Large intestine (tissue), 12 donors: ENCODE measurements around the gene LRRC25. TPM values are rescaled to one million over a fixed set of nuclear protein-coding genes. Genes with fewer than 3 reads are reported as not detected.

ENCODE experiments used
- DNase-seq, 2 donors: peaks; one replicate each; pipeline versions ENCODE4 v3.0.0 to v3.0.0-alpha.2; 2013
- H3K27ac ChIP-seq: one replicate; pipeline ENCODE4 v1.5.1; 2013; ENCODE audit warnings: low read length
- H3K27me3 ChIP-seq: 2 replicates; pipeline ENCODE4 v1.6.1; 2013; ENCODE audit warnings: low read length; ENCODE audit not compliant: control insufficient read depth, insufficient read depth
- H3K36me3 ChIP-seq: 2 replicates; pipeline ENCODE4 v1.6.1; 2013; ENCODE audit warnings: low read length; ENCODE audit not compliant: control insufficient read depth, insufficient read depth
- H3K4me1 ChIP-seq: one replicate; pipeline ENCODE4 v1.6.1; 2013; ENCODE audit warnings: low read length; ENCODE audit not compliant: control insufficient read depth, insufficient read depth
- H3K4me3 ChIP-seq: one replicate; pipeline ENCODE4 v1.5.1; 2013; ENCODE audit warnings: low read length
- H3K9me3 ChIP-seq: one replicate; pipeline ENCODE4 v1.6.1; 2013; ENCODE audit warnings: mild to moderate bottlenecking, low read depth, low read length, moderate library complexity; ENCODE audit not compliant: control insufficient read depth
- WGBS: methylation state at CpG from one replicate; pipeline ENCODE4 v1.1.5; 2013; ENCODE audit warnings: low lambda C conversion rate; ENCODE audit not compliant: insufficient coverage; 5-methylcytosine and 5-hydroxymethylcytosine counted together
- long read RNA-seq, 11 donors: transcript quantifications; one replicate each; lab custom pipeline, GENCODE V29; 2026
- polyA plus RNA-seq: library from polyadenylated mRNA; unstranded; fragments of 120-200 nt; gene quantifications from one replicate; pipeline ENCODE4 v1.2.1, GENCODE V29; 2013

The LRRC25 gene
- 3.1 TPM for polyA plus RNA-seq
- long read RNA-seq, donor 1, partial matches to known transcripts = 0 of 2 reads
- long read RNA-seq, donor 1, other reads (novel, unspliced or antisense) = 0 of 2 reads
- long read RNA-seq, donor 2, partial matches to known transcripts = 0 of 5 reads
- long read RNA-seq, donor 2, other reads (novel, unspliced or antisense) = 0 of 5 reads
- long read RNA-seq, donor 3 = 0 reads
- long read RNA-seq, donor 4, partial matches to known transcripts = 0 of 1 reads
- long read RNA-seq, donor 4, other reads (novel, unspliced or antisense) = 0 of 1 reads
- long read RNA-seq, donor 5, partial matches to known transcripts = 0 of 3 reads
- long read RNA-seq, donor 5, other reads (novel, unspliced or antisense) = 0 of 3 reads
- long read RNA-seq, donor 6, partial matches to known transcripts = 0 of 3 reads
- long read RNA-seq, donor 6, other reads (novel, unspliced or antisense) = 0 of 3 reads
- long read RNA-seq, donor 7, partial matches to known transcripts = 0 of 1 reads
- long read RNA-seq, donor 7, other reads (novel, unspliced or antisense) = 0 of 1 reads
- long read RNA-seq, donor 8, partial matches to known transcripts = 0 of 1 reads
- long read RNA-seq, donor 8, other reads (novel, unspliced or antisense) = 0 of 1 reads
- long read RNA-seq, donor 9 = 0 reads
- long read RNA-seq, donor 10, partial matches to known transcripts = 0 of 2 reads
- long read RNA-seq, donor 10, other reads (novel, unspliced or antisense) = 0 of 2 reads
- long read RNA-seq, donor 11 = 0 reads

- peak within 1 kb of the TSS; percentile 45 for H3K4me3 ChIP-seq
- DNase-seq = peak in 1 of 2 donors; percentile 79
- no peaks in the 10 kb centered on the region for H3K27me3 ChIP-seq
- WGBS = no CpG with 5 or more reads among the region's 33 CpGs
- no peaks in the 10 kb centered on the region for H3K9me3 ChIP-seq
- no peak within 1 kb of the TSS for H3K27ac ChIP-seq
- peaks cover 20% of the 10 kb centered on the region for H3K4me1 ChIP-seq
- H3K36me3 ChIP-seq = no peaks in the 10 kb centered on the region
Measured at GRCh38 chr19:18397242-18398202, at the start of gene LRRC25. Gene LRRC25 (minus strand): TSS chr19:18397622. CDS start chr19:18396963, 659 bp downstream.

- Histone ChIP-seq H3K36me3 (peaks cover 73% of the 10 kb centered on the region), H3K27me3 (no peaks in the 10 kb centered on the region), H3K27ac (no peak overlapping the region), H3K9me3 (peaks cover 11% of the 10 kb centered on the region), H3K4me1 (peaks cover 22% of the 10 kb centered on the region), H3K4me3 (no peak overlapping the region)
- DNase-seq = no peak
- WGBS = no CpG with 5 or more reads among the region's 12 CpGs
Measured at GRCh38 chr19:18446811-18447359, 49.5 kb upstream of the LRRC25 start.

GRCh38 chr19:18446145-18446810, 48.9 kb upstream of the LRRC25 start:
- Histone ChIP-seq H3K4me3 (no peak overlapping the region), H3K4me1 (peaks cover 28% of the 10 kb centered on the region), H3K27me3 (no peaks in the 10 kb centered on the region), H3K36me3 (peaks cover 70% of the 10 kb centered on the region), H3K27ac (no peak overlapping the region), H3K9me3 (peaks cover 12% of the 10 kb centered on the region)
- no peak for DNase-seq
- no CpG with 5 or more reads among the region's 34 CpGs for WGBS

GRCh38 chr19:18445262-18445948, 48.0 kb upstream of the LRRC25 start:
- Histone ChIP-seq H3K4me3 (no peak overlapping the region), H3K27ac (no peak overlapping the region), H3K27me3 (no peaks in the 10 kb centered on the region), H3K36me3 (peaks cover 63% of the 10 kb centered on the region), H3K9me3 (peaks cover 12% of the 10 kb centered on the region), H3K4me1 (peaks cover 33% of the 10 kb centered on the region)
- WGBS = no CpG with 5 or more reads among the region's 15 CpGs
- DNase-seq = peak in 1 of 2 donors; percentile 67

- H3K4me1 ChIP-seq = peaks cover 36% of the 10 kb centered on the region
- WGBS = 100% methylated on average over 2 of the region's 19 CpGs
- H3K27ac ChIP-seq = no peak overlapping the region
- peaks cover 10% of the 10 kb centered on the region for H3K9me3 ChIP-seq
- no peaks in the 10 kb centered on the region for H3K27me3 ChIP-seq
- H3K36me3 ChIP-seq = peaks cover 54% of the 10 kb centered on the region
- H3K4me3 ChIP-seq = no peak overlapping the region
- DNase-seq = no peak
Measured at GRCh38 chr19:18444513-18444912, 47.1 kb upstream of the LRRC25 start.

- H3K36me3 ChIP-seq = peaks cover 47% of the 10 kb centered on the region
Measured at GRCh38 chr19:18443831-18444230, 46.4 kb upstream of the LRRC25 start.

GRCh38 chr19:18443406-18443805, 46.0 kb upstream of the LRRC25 start:
- peaks cover 43% of the 10 kb centered on the region for H3K36me3 ChIP-seq
- peaks cover 9% of the 10 kb centered on the region for H3K9me3 ChIP-seq
- H3K27me3 ChIP-seq = no peaks in the 10 kb centered on the region
- no peak overlapping the region for H3K27ac ChIP-seq
- WGBS = no CpG with 5 or more reads among the region's 6 CpGs
- no peak for DNase-seq
- no peak overlapping the region for H3K4me3 ChIP-seq
- peaks cover 47% of the 10 kb centered on the region for H3K4me1 ChIP-seq

More at GRCh38 chr19:18443831-18444230, 46.4 kb upstream of the LRRC25 start:
- Histone ChIP-seq H3K27ac (no peak overlapping the region), H3K4me1 (peaks cover 42% of the 10 kb centered on the region), H3K4me3 (no peak overlapping the region), H3K27me3 (no peaks in the 10 kb centered on the region), H3K9me3 (peaks cover 9% of the 10 kb centered on the region)
- WGBS = no CpG with 5 or more reads among the region's 11 CpGs
- DNase-seq = no peak

GRCh38 chr19:18442941-18443340, 45.5 kb upstream of the LRRC25 start:
- WGBS = no CpG with 5 or more reads among the region's 12 CpGs
- Histone ChIP-seq H3K9me3 (peaks cover 9% of the 10 kb centered on the region), H3K36me3 (peaks cover 39% of the 10 kb centered on the region), H3K27me3 (no peaks in the 10 kb centered on the region), H3K4me3 (no peak overlapping the region), H3K4me1 (peaks cover 50% of the 10 kb centered on the region), H3K27ac (no peak overlapping the region)
- DNase-seq = no peak
